Measurements from ENCODE around the gene AGPAT4. TPM values are rescaled to one million over a fixed set of nuclear protein-coding genes. Genes with fewer than 3 reads are reported as not detected.

The AGPAT4 gene
- total and polyA plus RNA-seq, 2 experiments from 2014 or later, result 10.6 to 11.8 TPM

- WGBS (ENCODE audit: low lambda C conversion rate, missing lambda C conversion rate), result 91% methylated on average over 13 of the region's 13 CpGs
- H3K9me3 ChIP-seq (ENCODE audit: low read depth), result no peaks in the 10 kb centered on the region
- H2AFZ ChIP-seq, result no peak overlapping the region
- H3K4me2 ChIP-seq, result no peak overlapping the region
- H3K27me3 ChIP-seq, result no peaks in the 10 kb centered on the region
- H3K36me3 ChIP-seq (replicated peaks; ENCODE audit: insufficient read depth, low read depth), result no peaks in the 10 kb centered on the region
- no peaks in the 10 kb centered on the region for H3K9me2 ChIP-seq (replicated peaks; ENCODE audit: insufficient read depth)
- H3K4me1 ChIP-seq (ENCODE audit: insufficient read depth), result no peaks in the 10 kb centered on the region
- TF ChIP-seq CTCF (IDR thresholded peaks at IDR 0.05; ENCODE audit: poor library complexity), result no peak
- no peak for TF ChIP-seq EZH2phosphoT487 (IDR thresholded peaks at IDR 0.05; ENCODE audit: low read depth, severe bottlenecking, unreplicated experiment)
- TF ChIP-seq EZH2 (IDR thresholded peaks at IDR 0.05; ENCODE audit: borderline replicate concordance), result no peak
- no peak for DNase-seq (ENCODE audit: low spot score)
- no peak overlapping the region for H3K4me3 ChIP-seq
- no peaks in the 10 kb centered on the region for H4K20me1 ChIP-seq (ENCODE audit: insufficient read depth, poor library complexity, severe bottlenecking)
- no peak overlapping the region for H3K27ac ChIP-seq
- no peaks in the 10 kb centered on the region for H3K79me2 ChIP-seq
Measured at GRCh38 chr6:161163466-161164181, 110.2 kb downstream of the AGPAT4 start.

- no peaks in the 10 kb centered on the region for H3K4me1 ChIP-seq (ENCODE audit: insufficient read depth)
- 94% methylated on average over 9 of the region's 9 CpGs for WGBS (ENCODE audit: low lambda C conversion rate, missing lambda C conversion rate)
- no peak for DNase-seq (ENCODE audit: low spot score)
Measured at GRCh38 chr6:161162722-161163121, 111.1 kb downstream of the AGPAT4 start.

GRCh38 chr6:161161889-161162624 lies 111.8 kb downstream of the AGPAT4 start:
- no peak overlapping the region for H2AFZ ChIP-seq
- no peak overlapping the region for H3K4me3 ChIP-seq
- H4K20me1 ChIP-seq (ENCODE audit: insufficient read depth, poor library complexity, severe bottlenecking), result no peaks in the 10 kb centered on the region
- no peaks in the 10 kb centered on the region for H3K9me2 ChIP-seq (replicated peaks; ENCODE audit: insufficient read depth)
- DNase-seq (ENCODE audit: low spot score), result no peak
- no peaks in the 10 kb centered on the region for H3K36me3 ChIP-seq (replicated peaks; ENCODE audit: insufficient read depth, low read depth)
- H3K79me2 ChIP-seq, result no peaks in the 10 kb centered on the region
- H3K4me1 ChIP-seq (ENCODE audit: insufficient read depth), result no peaks in the 10 kb centered on the region
- H3K27ac ChIP-seq, result no peak overlapping the region
- H3K27me3 ChIP-seq, result no peaks in the 10 kb centered on the region
- TF ChIP-seq EZH2phosphoT487 (IDR thresholded peaks at IDR 0.05; ENCODE audit: low read depth, severe bottlenecking, unreplicated experiment) (no peak), CTCF (IDR thresholded peaks at IDR 0.05; ENCODE audit: poor library complexity) (no peak), EZH2 (IDR thresholded peaks at IDR 0.05; ENCODE audit: borderline replicate concordance) (no peak)
- H3K9me3 ChIP-seq (ENCODE audit: low read depth), result no peaks in the 10 kb centered on the region
- 97% methylated on average over 16 of the region's 16 CpGs for WGBS (ENCODE audit: low lambda C conversion rate, missing lambda C conversion rate)
- no peak overlapping the region for H3K4me2 ChIP-seq

More at GRCh38 chr6:161162722-161163121, 111.1 kb downstream of the AGPAT4 start:
- H3K9me2 ChIP-seq (replicated peaks; ENCODE audit: insufficient read depth), result no peaks in the 10 kb centered on the region
- H3K4me3 ChIP-seq, result no peak overlapping the region
- no peaks in the 10 kb centered on the region for H3K36me3 ChIP-seq (replicated peaks; ENCODE audit: insufficient read depth, low read depth)
- TF ChIP-seq EZH2phosphoT487 (IDR thresholded peaks at IDR 0.05; ENCODE audit: low read depth, severe bottlenecking, unreplicated experiment) (no peak), CTCF (IDR thresholded peaks at IDR 0.05; ENCODE audit: poor library complexity) (no peak), EZH2 (IDR thresholded peaks at IDR 0.05; ENCODE audit: borderline replicate concordance) (no peak)
- H3K27ac ChIP-seq, result no peak overlapping the region
- H3K9me3 ChIP-seq (ENCODE audit: low read depth), result no peaks in the 10 kb centered on the region
- H3K4me2 ChIP-seq, result no peak overlapping the region
- H4K20me1 ChIP-seq (ENCODE audit: insufficient read depth, poor library complexity, severe bottlenecking), result no peaks in the 10 kb centered on the region
- no peaks in the 10 kb centered on the region for H3K27me3 ChIP-seq
- H2AFZ ChIP-seq, result no peak overlapping the region
- H3K79me2 ChIP-seq, result no peaks in the 10 kb centered on the region

Data from hepatocyte (in vitro differentiated cells).